ENCODE measurements around the gene ERCC8.
A peak's percentile ranks its signal among the peaks of the same experiment; 100 is the strongest.
"Not testable (repeated sequence)": the region's sequence is repeated elsewhere in the genome, so short reads cannot be mapped to it uniquely, and the experiment has no call there.

Gene ERCC8

DNA sequence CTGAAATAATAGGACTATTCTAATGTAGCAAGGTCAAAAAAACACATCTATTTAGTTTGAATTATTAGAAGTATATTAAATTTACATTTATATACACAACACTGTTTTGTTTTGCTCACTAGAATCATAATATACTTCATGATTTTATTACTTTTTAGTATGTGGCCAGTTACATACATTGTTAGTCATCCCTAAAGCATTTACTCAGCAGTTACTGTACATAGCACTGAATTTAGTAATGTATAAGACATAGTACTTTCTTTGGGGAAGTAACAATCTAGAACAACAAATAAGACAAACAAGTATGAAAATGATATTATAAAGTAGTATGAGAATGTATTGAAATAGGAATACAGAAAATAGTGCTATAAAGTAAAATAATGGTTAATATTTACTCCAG lies 28.2 kb downstream of the ERCC8 start:
- no peak for DNase-seq (ENCODE audit: low read depth in 2 of 2)

DNA sequence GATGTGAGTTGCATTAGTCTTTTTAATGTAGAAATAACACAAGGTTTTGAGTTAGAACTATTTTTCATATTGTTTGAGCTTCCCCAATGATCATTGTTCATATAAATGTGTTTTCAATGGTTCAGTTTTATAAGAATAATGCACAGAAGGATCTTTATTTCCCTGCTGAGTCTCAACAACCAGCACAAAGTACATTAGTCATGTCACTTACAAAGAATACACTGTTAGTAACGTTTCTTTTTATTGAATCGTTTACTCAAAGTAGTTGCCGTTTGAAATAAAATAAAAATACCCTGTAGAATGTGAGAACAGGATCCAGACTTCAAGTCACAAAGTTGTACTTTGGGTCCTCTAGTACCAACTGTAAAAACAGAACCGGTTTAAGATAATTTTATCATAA lies 41.5 kb downstream of the ERCC8 start:
- DNase-seq (ENCODE audit: low read depth in 2 of 2): no peak

DNA sequence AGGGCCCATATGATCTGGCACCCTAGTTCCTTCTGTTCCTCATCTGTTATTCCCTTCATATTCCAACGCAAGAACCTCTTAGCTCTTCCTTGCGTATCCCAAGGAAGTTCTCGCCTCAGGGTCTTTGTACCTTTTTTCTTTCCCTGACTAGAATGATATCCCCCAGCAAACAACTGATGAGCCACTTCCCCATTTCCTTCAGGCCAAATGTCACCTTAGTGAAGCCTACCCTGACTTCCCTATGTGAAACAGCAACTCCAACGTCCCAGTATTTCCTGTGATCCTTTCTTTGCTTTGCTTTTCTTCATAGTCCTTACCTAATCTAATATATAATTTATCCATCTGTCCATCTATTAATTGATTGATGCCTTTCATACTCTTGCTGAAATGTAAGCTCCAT lies 47.9 kb downstream of the ERCC8 start:
- no peak for DNase-seq (ENCODE audit: low read depth in 2 of 2)

DNA sequence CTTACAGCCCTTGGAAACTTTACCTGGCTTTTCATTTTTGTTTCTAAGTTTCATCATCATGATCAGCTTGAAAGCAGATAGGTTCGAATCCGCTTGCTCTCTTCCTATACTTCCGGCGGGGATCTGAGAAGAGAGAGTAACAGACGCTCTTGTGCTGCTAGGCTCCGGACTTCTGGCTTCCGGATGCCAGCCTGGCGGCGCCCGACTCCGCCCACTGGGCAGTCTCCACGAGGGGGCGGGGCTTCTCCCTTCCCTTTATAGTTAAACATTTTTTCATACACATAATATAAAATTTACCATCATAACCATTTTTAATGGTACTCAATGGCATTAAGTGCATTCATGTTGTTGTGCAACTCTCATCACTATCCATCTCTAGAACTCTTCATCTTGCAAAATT lies 51.3 kb downstream of the ERCC8 start:
- DNase-seq (ENCODE audit: low read depth in 2 of 2): no peak

DNA sequence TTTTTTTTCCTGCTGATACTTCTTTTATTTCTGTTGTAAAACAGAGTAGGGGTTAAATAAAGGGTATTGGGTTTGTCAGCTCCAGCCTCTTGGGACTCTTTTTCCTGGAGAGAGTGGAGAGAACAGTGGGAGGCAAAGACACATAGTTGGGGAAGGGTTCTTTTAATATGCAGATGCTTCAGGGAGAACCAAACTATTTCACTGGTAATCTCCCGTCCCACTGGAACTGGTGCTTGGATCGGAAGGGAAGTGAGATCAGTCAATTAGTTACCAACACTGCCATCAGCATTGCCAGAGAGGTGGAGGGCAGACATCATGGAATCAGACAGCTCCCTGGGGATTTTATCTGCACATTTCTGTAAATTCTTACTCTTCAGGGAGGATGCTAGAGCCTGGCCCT lies 53.2 kb downstream of the ERCC8 start:
- no peak for DNase-seq (ENCODE audit: low read depth in 2 of 2)

DNA sequence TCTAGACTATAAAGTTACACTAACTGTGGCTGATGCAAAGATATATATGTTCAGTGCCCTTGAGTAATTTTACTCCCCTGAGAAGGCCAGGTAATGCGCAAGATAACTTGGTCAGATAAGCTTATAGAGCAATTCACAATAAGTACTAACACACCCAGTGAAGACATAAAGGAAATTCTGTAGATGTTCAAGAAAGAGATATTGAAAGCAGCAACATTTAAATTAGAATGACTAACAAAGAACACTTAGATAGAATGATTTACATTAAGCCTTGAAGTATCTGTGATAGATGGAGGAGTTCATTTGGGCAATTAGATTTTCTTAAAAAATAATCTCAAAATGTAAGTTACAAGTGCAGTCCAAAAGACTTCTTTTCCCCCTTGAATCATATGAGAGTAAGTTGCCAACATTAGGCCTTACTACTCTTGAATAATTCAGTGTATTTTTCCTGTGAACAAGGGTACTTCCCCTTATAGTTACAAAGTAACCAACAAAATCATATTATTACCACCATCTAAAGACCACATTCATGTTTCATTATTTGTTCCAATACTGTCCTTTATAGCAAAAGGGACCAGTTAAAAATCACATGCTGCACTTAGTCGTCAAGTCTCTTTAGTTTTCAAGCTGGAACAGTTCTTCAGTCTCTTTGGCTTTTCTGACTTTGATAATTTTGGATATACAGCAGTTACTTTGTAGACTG lies 56.4 kb downstream of the ERCC8 start:
- no peak for DNase-seq (ENCODE audit: low read depth in 2 of 2)

DNA sequence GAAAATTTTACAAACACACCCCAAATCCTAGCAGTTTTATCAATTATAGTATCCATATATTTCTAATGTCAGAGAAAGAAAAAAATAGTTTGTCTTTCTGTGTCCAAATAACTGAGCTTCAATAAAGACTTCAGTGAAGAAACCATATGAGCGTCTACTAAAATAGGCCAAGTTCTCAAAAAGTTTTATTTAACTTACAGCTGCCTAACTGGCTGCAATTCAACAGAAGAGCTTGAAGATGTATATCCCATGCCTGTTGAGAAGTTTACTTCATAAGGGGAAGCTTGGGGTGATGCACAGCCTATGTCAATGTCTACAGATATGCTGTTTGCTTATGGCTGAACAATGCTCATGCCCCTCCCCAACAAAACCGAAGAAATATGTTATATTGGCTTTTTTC lies 57.1 kb downstream of the ERCC8 start:
- DNase-seq (ENCODE audit: low read depth in 2 of 2): no peak

DNA sequence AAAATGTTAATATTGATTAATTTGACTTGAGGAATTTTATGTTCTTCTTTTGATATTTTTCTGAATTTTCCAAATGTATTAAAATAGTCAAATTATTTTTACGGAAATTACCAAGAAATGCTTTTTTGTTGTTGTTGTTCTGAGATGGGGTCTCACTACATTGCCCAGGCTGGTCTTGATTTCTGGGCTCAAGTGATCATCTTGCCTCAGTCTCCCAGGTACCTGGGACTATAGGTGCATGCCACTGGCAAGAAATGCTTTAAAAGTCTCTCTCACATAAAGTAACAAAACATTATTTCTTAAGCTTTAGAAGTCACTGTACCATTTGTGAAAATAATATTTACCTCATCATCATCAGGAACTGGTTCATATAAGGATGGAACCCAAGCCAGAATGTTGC lies 57.8 kb downstream of the ERCC8 start:
- no peak for DNase-seq (ENCODE audit: low read depth in 2 of 2)

DNA sequence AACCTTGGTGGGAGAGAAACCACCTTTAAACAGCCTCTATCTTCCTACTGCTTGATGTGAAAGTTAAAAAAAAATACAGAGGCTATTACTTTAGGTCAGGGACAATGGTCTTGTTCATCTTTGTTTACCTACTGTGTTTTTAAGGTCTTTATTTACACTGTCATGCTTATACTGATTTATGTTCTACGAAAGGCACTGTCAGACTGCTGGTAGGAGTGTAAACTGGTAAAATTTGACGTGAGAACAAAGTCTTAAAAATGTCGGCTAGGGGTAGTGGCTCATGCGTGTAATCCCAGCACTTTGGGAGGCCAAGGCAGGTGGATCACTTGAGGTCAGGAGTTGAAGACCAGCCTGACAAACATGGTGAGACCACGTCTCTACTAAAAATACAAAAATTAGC lies 58.7 kb downstream of the ERCC8 start:
- DNase-seq (ENCODE audit: low read depth in 2 of 2): no peak

DNA sequence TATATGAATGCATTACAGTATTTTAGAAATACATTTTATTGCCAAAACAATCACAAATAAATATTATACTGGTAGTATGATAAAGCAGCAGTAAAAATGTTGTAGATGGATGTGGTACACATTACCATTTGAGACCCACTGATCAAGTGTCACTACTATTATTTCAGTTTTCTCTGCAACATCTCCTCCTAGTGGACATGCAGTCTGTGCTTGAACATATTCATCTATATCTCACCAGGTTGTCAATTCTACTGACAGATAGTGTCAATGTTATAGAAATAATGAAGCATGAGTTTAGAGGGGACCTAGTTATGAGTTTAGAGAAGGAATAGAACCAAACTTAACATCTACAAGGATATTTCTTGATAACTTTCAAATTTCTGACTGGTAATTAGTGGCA lies 61.6 kb downstream of the ERCC8 start:
- no peak for DNase-seq (ENCODE audit: low read depth in 2 of 2)

DNA sequence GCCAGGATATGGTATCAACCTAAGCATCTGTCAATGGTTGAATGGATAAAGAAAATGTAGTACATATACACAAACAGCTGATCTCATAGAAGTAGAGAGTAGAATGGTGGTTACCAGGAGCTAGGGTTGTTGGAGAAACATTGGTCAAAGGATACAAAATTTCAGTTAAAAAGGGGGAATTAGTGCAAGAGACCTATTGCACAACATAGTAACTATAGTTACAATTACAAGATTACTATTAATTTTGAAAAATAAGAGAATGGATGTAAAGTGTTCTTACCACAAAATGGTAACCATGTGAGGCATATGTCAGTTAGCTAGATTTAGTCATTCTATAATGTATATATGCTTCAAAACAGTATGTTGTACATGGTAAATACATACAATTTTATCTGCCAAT lies 72.0 kb downstream of the ERCC8 start:
- no peak for DNase-seq (ENCODE audit: low read depth in 2 of 2)

DNA sequence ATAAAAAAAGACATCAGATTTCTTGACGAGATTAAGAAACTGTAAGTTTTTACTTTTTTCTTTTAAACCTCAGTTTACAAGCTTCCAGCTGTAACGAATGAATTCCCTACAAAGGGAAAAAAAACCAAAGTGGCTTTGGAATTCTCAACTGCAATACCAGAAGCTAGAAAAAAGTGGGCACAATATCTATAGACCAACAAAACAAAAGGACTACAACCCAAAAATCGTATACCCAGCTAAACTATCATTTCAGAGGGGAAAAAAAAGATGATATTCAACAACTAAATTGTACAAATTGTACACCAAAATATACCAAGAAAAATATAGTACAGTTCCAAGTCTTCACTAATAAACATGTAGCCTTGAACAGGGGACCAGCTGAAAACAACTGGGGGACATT lies 74.0 kb downstream of the ERCC8 start:
- DNase-seq (ENCODE audit: low read depth in 2 of 2): no peak

DNA sequence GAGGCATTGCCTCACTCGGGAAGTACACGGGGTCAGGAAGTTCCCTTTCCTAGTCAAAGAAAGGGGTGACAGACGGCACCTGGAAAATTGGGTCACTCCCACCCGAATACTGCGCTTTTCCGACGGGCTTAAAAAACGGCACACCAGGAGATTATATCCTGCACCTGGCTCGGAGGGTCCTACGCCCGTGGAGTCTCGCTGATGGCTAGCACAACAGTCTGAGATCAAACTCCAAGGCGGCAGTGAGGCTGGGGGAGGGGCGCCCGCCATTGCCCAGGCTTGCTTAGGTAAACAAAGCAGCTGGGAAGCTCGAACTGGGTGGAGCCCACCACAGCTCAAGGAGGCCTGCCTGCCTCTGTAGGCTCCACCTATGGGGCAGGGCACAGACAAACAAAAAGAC lies 84.3 kb downstream of the ERCC8 start:
- not testable (repeated sequence) for DNase-seq (ENCODE audit: low read depth in 2 of 2)

DNA sequence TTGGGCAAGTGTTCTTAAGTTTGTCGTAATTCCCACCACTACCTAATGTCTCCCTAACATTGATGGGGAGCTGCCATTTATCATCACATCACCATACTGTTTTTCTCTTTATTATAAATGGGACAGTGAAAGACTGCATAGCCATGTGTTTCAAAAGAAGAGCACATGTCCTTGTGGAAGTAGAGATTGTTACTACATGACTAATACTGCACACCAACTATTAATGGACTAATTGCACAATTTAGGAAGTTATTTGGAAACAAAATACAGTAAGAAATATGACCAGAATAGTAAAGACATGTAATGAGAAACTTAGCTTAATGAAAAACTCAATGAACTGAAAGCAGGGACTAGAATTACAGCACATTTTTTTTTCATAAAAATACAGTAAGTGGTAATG lies 88.8 kb downstream of the ERCC8 start:
- DNase-seq (ENCODE audit: low read depth in 2 of 2): no peak

DNA sequence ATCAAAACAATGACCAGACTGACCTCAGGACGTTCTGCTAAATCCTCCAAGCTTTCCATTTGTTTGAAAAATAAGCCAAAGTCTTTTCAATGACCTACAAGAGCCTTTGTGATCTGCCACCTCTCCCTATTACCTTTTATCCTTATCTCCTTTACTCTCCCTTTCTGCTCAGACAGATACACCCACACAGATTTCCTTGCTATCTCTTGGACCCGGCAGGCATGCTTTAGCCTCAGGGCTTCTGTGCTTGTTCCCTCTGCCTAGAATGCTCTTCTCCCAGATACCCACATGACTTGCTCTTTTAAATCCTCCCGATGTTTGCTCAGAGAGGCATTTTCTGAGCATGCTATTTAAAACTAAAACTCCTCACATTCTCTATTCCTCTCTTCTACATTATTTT lies 91.9 kb downstream of the ERCC8 start:
- DNase-seq (ENCODE audit: low read depth in 2 of 2): no peak

DNA sequence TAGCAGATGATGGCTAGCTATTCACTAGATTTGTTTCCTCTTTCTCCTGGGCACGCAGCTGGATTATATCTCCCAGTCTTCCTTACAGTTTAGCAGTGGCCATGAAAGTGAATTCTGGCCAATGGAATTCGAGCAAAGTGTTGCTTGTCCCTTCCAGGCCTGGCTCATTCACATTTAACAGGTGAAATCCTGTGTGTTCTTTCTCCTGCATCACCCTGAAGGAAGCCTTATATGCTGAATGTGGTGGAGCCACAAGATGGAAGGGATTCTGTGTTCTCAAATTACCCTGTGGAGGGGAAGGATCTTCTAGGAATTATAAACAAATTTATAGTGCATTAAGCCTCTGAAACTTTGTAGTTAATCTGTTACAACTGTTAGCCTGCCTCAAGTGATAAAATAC lies 92.6 kb downstream of the ERCC8 start:
- no peak for DNase-seq (ENCODE audit: low read depth in 2 of 2)

DNA sequence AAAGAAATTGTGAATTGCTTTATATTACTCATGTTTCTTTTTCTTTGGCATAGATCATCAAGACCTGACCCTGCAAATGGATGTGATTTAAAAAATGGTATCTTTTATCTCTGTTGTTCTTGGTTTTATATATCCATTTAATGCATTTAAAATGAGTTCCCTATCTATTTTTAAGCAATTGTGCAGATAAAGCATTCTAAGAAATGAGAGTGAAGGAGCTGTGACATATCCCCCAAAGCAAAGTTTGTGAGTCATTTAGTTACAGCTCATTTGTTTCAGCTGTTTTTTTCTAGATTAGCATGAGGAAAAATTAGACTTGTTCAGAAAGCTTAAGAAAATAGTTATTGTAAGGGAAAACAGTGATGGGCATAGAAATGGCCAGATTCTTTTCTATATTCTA lies 93.2 kb downstream of the ERCC8 start:
- no peak for DNase-seq (ENCODE audit: low read depth in 2 of 2)

DNA sequence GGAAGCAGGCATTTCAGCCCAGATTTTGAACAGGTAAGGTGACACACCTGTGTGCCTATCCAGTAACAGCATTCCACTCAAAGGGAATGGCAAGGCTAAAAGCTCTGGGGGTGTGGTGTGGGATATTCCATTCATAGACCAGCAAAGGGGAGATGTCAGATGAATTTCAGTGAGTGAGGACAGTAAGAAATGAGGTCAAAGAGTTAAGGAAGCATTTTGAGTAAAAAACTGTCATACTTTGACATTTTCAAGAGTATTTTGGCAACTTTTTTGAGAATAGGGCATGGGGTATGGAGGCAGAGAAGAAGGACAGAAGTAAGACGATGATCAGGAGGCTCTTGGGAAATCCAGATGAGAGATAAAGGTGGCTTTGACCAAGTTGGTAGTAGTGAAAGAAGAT lies 98.6 kb downstream of the ERCC8 start:
- DNase-seq (ENCODE audit: low read depth in 2 of 2): no peak

DNA sequence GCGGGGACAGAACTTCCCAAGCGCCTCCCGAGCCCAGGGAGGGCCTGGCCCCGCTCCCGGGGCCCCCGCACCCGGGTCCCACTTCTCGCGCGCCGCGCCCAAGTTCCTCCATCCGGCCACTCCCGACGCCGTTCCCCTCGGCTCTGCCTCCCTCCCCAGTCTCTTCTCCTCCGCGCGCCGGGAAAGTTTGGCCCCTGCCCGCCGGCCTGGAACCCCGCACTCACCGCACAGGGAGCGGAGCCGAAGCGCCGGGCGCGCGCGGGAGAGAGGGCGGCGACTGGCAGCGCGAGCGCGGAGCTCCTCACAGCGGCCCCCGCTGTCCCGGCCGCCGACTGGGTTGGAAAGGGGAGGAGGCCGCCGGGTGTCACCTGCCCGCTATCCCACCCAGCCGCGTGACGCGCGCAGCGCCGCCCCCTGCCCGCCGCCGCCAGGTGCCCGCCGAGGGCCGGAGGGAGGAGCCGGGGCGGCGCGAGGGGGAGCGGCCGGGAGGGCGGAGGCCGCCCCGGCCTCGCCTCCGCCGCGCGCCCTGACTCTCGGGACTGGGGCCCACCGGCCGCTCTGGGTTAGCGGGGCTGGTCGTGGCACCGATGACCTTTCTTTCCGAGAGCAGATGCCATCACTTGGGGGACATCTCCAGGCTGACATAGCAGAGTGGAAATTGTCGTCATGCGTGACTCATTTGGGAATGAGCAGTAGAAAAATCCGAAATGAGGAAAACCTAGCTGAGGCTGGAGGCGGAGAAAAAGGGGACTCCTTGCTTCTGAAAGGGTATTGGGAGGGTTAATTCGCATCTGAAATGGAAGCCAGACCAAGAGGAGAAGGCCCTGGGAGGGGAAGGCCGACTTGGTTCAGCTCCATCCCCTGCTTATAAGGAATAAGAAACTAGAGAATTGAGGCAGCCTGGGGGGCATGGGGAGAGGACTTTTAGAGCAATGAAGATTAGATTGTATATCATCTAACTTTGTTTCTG lies 100.6 kb downstream of the ERCC8 start, which contains the start of gene ELOVL7:
TSS of gene ELOVL7 (minus strand) at position 334 of the 970 bp plus-strand sequence. CDS start 56,872 bp downstream, outside the sequence.
- peak; percentile 9 to 32 for DNase-seq (ENCODE audit: low read depth in 2 of 2)

DNA sequence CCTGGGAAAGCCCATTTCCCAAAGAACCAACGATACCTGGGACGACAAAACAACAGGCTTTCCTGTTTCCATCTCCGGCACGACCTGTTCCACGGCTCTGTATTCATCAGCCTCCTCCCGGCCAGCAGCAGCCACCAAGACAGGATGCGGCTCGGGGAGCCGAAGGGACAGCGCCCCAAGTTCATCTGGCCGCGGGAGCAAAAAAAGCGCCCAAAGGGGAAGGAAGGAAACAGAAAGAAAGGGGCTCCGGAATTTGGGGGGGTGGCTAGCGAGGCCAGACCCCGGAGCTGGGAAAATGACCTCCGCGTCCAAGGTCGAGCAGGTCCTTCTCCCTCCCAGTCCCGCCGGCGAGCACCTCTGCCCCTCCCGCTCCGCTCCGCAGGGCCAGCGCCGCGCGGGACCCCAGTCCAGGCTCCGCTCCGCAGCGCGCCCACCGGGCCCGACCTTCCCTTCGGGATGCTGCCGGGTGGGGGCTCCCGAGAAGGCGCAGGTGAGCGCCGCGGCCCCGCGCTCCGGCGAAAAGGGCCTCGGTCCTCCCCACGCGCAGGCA lies 101.4 kb downstream of the ERCC8 start:
- DNase-seq (ENCODE audit: low read depth in 2 of 2): no peak

DNA sequence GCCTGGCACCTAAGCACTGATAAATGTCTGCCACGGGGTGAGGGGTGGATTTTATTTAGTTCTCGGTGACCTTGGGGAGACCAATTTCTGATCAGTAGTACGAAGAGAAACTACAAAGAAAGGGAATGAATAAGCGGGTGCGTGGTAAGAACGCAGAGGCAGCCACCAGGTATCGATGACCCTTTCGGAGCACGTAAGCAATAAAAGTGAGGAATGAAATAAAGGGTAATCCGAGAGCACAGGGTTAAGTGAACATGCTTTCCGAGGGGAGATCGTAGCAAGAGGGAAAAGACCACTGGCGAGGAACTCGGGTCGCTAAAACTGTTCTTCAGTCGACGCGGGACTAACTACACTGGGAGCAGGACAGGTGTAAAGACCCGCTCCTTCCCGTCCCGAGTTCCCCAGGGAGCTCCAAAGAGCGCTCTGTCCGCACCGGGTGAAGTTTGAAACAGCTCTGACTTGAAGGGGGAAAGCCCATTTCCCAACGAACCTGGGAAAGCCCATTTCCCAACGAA lies 101.9 kb downstream of the ERCC8 start:
- DNase-seq (ENCODE audit: low read depth in 2 of 2): no peak

DNA sequence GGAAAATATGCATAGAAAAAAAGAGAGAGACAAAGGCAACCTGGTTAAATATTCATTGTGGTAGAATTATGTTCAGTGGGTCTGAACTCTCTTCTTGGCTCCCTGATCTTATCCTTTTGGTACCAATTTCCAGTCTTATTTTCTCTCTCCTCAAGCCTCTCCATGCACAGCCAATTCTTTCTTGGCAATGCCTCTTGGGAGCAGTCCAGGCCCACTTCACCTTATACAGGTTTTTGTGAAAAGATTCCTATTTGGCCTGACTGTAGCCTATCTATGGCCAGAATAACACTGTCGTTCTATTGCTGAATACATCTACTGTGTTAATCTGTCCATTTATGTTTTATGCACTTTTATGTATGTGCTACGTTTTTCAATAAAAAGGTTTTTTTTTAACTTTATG lies 103.5 kb downstream of the ERCC8 start:
- no peak for DNase-seq (ENCODE audit: low read depth in 2 of 2)

DNA sequence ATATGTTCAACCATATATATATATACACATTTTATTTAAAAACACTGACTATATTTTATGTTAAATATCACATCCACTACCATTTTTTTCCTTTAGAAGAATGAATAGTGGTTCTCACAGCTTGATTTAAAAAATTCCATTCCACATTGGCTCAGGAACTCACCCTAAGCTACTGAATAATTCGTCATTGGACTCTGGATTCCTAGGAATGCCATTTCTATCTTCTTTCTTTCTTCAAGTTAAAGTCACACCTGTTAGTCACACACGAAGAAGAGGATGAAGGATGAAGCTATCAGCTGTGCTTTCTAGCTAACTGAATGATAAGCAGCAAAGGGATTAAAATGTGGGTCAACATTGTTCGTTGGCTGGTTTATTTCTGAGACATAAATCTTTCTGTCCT lies 108.7 kb downstream of the ERCC8 start:
- DNase-seq (ENCODE audit: low read depth in 2 of 2): no peak

All from stimulated activated CD4-positive, alpha-beta T cell treated with anti-CD3 and anti-CD28 coated beads, Interleukin-15, amount 100 ng/mL, for 48 hours (primary cell).